Ishikawa (cell line): ENCODE results near the gene TRIM5.

Source experiments
- CEBPB ChIP-seq: IDR thresholded peaks from 2 replicates; pipeline ENCODE4 v1.6.1; 2012
- EGR1 ChIP-seq: IDR thresholded peaks from 2 replicates; pipeline ENCODE4 v1.6.1; 2012
- EP300 ChIP-seq: IDR thresholded peaks from 2 replicates; pipeline ENCODE4 v1.6.1; 2012; ENCODE audit warnings: borderline replicate concordance
- NFIC ChIP-seq: IDR thresholded peaks from 2 replicates; pipeline ENCODE4 v1.6.1; 2012
- RAD21 ChIP-seq: IDR thresholded peaks from 2 replicates; pipeline ENCODE4 v1.6.1; 2012; ENCODE audit warnings: low read depth
- TAF1 ChIP-seq: IDR thresholded peaks from 2 replicates; pipeline ENCODE4 v1.6.1; 2012; ENCODE audit warnings: low read depth, mild to moderate bottlenecking
- TCF12 ChIP-seq: IDR thresholded peaks from 2 replicates; pipeline ENCODE4 v1.6.1; 2012; ENCODE audit warnings: low read depth
- TEAD4 ChIP-seq: IDR thresholded peaks from 2 replicates; pipeline ENCODE4 v1.6.1; 2012
- YY1 ChIP-seq: IDR thresholded peaks from 2 replicates; pipeline ENCODE4 v1.6.1; 2012; ENCODE audit warnings: low read depth
- TF ChIP-seq, protein P1 (sequence below): IDR thresholded peaks from 2 replicates; pipeline ENCODE4 v1.6.1; 2012
- TF ChIP-seq, protein P2 (sequence below): IDR thresholded peaks from 2 replicates; pipeline ENCODE4 v1.6.1; 2012
- TF ChIP-seq, protein P3 (sequence below): IDR thresholded peaks from 2 replicates; pipeline ENCODE4 v1.6.1; 2012; ENCODE audit warnings: low read depth, mild to moderate bottlenecking

DNA sequence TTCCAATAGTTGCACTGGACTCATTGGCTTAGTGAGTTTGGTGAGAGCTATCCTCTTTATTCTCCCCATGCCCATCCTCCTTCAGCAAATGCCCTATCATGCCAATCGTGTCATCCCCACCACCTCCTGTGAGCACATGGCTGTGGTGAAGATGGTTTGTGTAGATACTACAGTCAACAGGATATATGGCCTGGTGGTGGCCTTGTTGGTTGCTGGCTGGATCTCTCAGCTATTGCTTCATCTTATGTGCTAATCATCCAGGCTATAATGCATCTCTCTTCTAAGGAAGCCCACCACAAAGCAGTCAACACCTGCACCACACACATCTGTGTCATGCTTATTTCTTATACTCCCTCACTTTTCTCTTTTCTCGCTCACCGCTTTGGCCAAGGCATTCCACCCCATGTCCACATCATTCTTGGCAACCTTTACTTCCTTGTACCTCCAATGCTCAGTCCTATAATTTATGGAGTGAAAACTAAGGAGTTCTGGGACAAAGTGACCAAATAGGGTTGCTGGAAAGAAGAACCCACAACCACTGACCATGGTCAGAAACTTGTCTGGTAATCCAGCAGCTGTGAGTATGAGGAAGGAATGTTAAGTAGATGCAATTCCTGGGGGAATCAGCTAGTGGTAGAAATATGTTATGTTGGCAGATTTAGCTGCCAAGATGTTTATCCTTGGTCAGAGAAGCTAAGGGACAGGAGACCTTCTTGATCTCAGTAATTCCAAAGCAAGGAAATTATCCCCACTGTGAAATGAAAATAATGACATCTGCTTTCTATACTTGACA, 35.0 kb upstream of the TRIM5 start:
- TF ChIP-seq YY1 (no peak), CEBPB (no peak), EGR1 (no peak), TAF1 (no peak), TEAD4 (no peak), NFIC (no peak), EP300 (no peak), RAD21 (no peak), TCF12 (no peak)
- TF ChIP-seq, protein P1, sequence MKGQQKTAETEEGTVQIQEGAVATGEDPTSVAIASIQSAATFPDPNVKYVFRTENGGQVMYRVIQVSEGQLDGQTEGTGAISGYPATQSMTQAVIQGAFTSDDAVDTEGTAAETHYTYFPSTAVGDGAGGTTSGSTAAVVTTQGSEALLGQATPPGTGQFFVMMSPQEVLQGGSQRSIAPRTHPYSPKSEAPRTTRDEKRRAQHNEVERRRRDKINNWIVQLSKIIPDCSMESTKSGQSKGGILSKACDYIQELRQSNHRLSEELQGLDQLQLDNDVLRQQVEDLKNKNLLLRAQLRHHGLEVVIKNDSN: no peak
- TF ChIP-seq, protein P2, sequence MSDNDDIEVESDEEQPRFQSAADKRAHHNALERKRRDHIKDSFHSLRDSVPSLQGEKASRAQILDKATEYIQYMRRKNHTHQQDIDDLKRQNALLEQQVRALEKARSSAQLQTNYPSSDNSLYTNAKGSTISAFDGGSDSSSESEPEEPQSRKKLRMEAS: no peak
- TF ChIP-seq, protein P3, sequence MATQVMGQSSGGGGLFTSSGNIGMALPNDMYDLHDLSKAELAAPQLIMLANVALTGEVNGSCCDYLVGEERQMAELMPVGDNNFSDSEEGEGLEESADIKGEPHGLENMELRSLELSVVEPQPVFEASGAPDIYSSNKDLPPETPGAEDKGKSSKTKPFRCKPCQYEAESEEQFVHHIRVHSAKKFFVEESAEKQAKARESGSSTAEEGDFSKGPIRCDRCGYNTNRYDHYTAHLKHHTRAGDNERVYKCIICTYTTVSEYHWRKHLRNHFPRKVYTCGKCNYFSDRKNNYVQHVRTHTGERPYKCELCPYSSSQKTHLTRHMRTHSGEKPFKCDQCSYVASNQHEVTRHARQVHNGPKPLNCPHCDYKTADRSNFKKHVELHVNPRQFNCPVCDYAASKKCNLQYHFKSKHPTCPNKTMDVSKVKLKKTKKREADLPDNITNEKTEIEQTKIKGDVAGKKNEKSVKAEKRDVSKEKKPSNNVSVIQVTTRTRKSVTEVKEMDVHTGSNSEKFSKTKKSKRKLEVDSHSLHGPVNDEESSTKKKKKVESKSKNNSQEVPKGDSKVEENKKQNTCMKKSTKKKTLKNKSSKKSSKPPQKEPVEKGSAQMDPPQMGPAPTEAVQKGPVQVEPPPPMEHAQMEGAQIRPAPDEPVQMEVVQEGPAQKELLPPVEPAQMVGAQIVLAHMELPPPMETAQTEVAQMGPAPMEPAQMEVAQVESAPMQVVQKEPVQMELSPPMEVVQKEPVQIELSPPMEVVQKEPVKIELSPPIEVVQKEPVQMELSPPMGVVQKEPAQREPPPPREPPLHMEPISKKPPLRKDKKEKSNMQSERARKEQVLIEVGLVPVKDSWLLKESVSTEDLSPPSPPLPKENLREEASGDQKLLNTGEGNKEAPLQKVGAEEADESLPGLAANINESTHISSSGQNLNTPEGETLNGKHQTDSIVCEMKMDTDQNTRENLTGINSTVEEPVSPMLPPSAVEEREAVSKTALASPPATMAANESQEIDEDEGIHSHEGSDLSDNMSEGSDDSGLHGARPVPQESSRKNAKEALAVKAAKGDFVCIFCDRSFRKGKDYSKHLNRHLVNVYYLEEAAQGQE: no peak
